Breast epithelium (tissue), 4 donors: Measurements from ENCODE around the gene OSBPL3. TPM values are rescaled to one million over a fixed set of nuclear protein-coding genes. Genes with fewer than 3 reads are reported as not detected.

Experiments
- DNase-seq, 2 donors: peaks; one replicate each; pipeline ENCODE4 v3.0.0-alpha.2; 2019; ENCODE audit warnings: low spot score in 2 of 2
- H3K27ac ChIP-seq, 2 donors: fragments of 200-600 bp; sonication (generic) in 1 of 2; one replicate each; pipeline ENCODE4 v1.5.1; 2016 to 2019; ENCODE audit warnings: mild to moderate bottlenecking in 1 of 2
- H3K27me3 ChIP-seq, 2 donors: fragments of 200-600 bp; sonication (generic) in 1 of 2; one replicate each; pipeline versions ENCODE4 v1.5.1 to v1.6.0; 2017 to 2019; ENCODE audit warnings: control low read depth in 1 of 2, mild to moderate bottlenecking in 1 of 2
- H3K36me3 ChIP-seq: fragments of 200-600 bp; one replicate; pipeline ENCODE4 v1.5.1; 2019
- H3K4me1 ChIP-seq, 2 donors: fragments of 200-600 bp; sonication (generic); one replicate each; pipeline ENCODE4 v1.5.1; 2016 to 2019; ENCODE audit warnings: control low read depth in 1 of 2
- H3K4me3 ChIP-seq, 3 donors: fragments of 200-600 bp; sonication (generic); 1 replicate in 2 of 3; 2 replicates in 1 of 3; pipeline ENCODE4 v1.5.1; 2016 to 2019; ENCODE audit warnings: mild to moderate bottlenecking in 3 of 3, moderate library complexity in 2 of 3
- H3K9me3 ChIP-seq, 2 donors: fragments of 200-600 bp; sonication (generic) in 1 of 2; one replicate each; pipeline ENCODE4 v1.5.1; 2016 to 2019; ENCODE audit warnings: control low read depth in 1 of 2
- POLR2A ChIP-seq: fragments of 450-650 bp; IDR thresholded peaks from one replicate; pipeline ENCODE4 v1.6.1; 2016; ENCODE audit warnings: antibody characterized with exemption, mild to moderate bottlenecking, moderate library complexity
- POLR2AphosphoS5 ChIP-seq, 3 donors: sonication (generic); formaldehyde crosslinking; IDR thresholded peaks; one replicate each; pipeline ENCODE4 v1.6.1; 2017; ENCODE audit warnings: antibody characterized with exemption in 3 of 3
- intact Hi-C: fragments of 100-400 bp; cut with DNase I; formaldehyde crosslinking; loops from one replicate; pipeline ENCODE4 v1.15.1; 2023; ENCODE audit warnings: low total_unique reads
- total RNA-seq, 3 donors: library from RNA; depleted of rRNA; stranded (reverse); fragments of >200 nt; gene quantifications; one replicate each; pipeline ENCODE4 v1.1.0, GENCODE V29; 2016
- TF ChIP-seq, protein P1 (sequence below), 3 donors: fragments of 450-650 bp; IDR thresholded peaks; one replicate each; pipeline ENCODE4 v1.5.1; 2016 to 2017; ENCODE audit warnings: antibody characterized with exemption in 3 of 3, mild to moderate bottlenecking in 3 of 3, moderate library complexity in 3 of 3

OSBPL3 gene
- total RNA-seq, 3 donors from 2014 or later, result 6.4 to 20.5 (median 8.5) TPM

GRCh38 chr7:24834128-24834798 is 145.7 kb downstream of the OSBPL3 start:
- no peaks in the 10 kb centered on the region for H3K36me3 ChIP-seq
- TF ChIP-seq POLR2A (no peak), POLR2AphosphoS5 (IDR thresholded peaks at IDR 0.05) (no peak)
- TF ChIP-seq, protein P1, sequence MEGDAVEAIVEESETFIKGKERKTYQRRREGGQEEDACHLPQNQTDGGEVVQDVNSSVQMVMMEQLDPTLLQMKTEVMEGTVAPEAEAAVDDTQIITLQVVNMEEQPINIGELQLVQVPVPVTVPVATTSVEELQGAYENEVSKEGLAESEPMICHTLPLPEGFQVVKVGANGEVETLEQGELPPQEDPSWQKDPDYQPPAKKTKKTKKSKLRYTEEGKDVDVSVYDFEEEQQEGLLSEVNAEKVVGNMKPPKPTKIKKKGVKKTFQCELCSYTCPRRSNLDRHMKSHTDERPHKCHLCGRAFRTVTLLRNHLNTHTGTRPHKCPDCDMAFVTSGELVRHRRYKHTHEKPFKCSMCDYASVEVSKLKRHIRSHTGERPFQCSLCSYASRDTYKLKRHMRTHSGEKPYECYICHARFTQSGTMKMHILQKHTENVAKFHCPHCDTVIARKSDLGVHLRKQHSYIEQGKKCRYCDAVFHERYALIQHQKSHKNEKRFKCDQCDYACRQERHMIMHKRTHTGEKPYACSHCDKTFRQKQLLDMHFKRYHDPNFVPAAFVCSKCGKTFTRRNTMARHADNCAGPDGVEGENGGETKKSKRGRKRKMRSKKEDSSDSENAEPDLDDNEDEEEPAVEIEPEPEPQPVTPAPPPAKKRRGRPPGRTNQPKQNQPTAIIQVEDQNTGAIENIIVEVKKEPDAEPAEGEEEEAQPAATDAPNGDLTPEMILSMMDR (IDR thresholded peaks at IDR 0.05), result no peak
- H3K27me3 ChIP-seq, result no peaks in the 10 kb centered on the region
- H3K9me3 ChIP-seq, result no peaks in the 10 kb centered on the region
- peak overlapping the region in 1 of 2 donors; percentile 29 for H3K27ac ChIP-seq
- H3K4me1 ChIP-seq, result no peaks in the 10 kb centered on the region
- no peak overlapping the region for H3K4me3 ChIP-seq
- intact Hi-C loops, result no loop called here
- no peak for DNase-seq

DNA sequence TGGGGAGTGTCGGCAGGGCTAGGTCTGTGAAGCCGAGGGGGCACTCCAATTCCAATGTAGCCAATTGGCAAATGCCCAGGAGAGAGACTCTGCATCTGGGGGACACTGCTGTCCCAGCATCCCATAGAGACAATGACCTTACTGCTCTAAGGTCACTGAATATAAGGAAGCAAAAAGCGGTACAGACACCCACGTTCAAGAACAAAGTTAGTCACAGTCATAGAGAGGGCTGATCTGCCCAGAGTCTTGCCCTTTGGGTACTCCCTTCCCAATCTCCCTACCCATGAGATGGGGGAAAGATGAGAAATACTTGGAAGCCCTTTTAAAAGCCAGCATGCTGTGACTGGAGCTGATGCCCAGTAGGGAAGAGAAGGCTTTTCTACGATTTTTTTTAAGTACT is 146.4 kb downstream of the OSBPL3 start:
- no peaks in the 10 kb centered on the region for H3K4me1 ChIP-seq
- no peak overlapping the region for H3K4me3 ChIP-seq
- TF ChIP-seq POLR2AphosphoS5 (IDR thresholded peaks at IDR 0.05) (no peak), POLR2A (no peak)
- TF ChIP-seq, protein P1 (IDR thresholded peaks at IDR 0.05), result no peak
- no peak for DNase-seq
- no peaks in the 10 kb centered on the region for H3K9me3 ChIP-seq
- no peak overlapping the region for H3K27ac ChIP-seq
- intact Hi-C loops, result no loop called here
- H3K27me3 ChIP-seq, result no peaks in the 10 kb centered on the region
- no peaks in the 10 kb centered on the region for H3K36me3 ChIP-seq

GRCh38 chr7:24831240-24831639 is 148.7 kb downstream of the OSBPL3 start:
- Histone ChIP-seq H3K9me3 (no peaks in the 10 kb centered on the region), H3K27me3 (no peaks in the 10 kb centered on the region), H3K27ac (no peak overlapping the region), H3K4me1 (no peaks in the 10 kb centered on the region), H3K4me3 (no peak overlapping the region), H3K36me3 (no peaks in the 10 kb centered on the region)
- TF ChIP-seq POLR2A (no peak), POLR2AphosphoS5 (IDR thresholded peaks at IDR 0.05) (no peak)
- TF ChIP-seq, protein P1 (IDR thresholded peaks at IDR 0.05), result no peak
- DNase-seq, result no peak
- intact Hi-C loops, result no loop called here

DNA sequence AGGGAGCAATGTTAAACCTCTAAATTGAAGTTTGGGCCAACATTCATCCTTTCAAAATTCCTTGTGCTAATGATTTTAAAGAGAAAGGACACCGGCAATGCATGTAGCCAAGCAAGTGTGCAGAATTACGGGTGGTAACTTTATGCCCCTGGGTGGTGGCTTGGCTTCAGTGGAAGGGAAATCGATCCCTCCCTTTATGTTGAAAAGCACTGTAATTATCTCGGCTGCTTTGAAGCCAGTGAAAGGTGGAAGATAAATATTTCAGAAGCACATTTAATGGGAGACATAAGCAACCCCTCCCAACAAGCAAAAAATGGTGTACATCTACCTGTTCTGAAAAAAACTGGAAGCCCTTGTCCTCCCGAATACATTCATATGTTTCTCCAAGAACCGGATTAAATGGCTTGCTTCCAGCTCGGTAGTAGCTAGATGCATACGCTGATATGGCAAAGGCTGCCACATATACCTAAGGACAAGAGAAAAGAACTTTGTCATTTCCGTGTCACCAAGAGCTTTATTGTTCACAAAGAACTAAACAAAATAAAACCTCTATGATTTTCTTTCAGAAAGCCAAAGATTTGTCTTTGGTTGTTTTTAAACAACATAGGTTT is 149.4 kb downstream of the OSBPL3 start:
- H3K36me3 ChIP-seq, result no peaks in the 10 kb centered on the region
- intact Hi-C loops, result no loop called here
- H3K27ac ChIP-seq, result no peak overlapping the region
- DNase-seq, result no peak
- H3K4me1 ChIP-seq, result peaks cover 0 to 5% of the 10 kb centered on the region in 2 donors
- no peaks in the 10 kb centered on the region for H3K9me3 ChIP-seq
- no peak overlapping the region for H3K4me3 ChIP-seq
- TF ChIP-seq POLR2A (no peak), POLR2AphosphoS5 (IDR thresholded peaks at IDR 0.05) (no peak)
- TF ChIP-seq, protein P1 (IDR thresholded peaks at IDR 0.05), result no peak
- H3K27me3 ChIP-seq, result no peaks in the 10 kb centered on the region

DNA sequence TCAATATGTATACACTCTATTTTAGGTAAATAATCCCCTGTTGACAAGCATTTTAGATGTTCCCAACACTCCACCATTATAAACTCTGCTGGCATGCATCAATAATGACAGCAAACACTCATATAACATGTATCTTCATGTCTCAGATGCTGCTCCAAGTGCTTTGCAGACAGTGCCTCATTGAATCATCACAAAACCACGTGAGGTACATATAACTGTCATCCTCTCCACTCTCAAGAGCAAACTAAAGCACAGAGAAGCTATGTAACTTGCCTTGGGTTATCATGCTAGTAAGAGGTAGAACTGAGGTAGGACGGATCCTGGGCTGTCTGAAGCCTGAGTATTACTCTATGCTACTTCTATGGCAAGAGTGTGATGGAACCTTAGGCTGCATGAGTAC is 150.2 kb downstream of the OSBPL3 start:
- Histone ChIP-seq H3K9me3 (no peaks in the 10 kb centered on the region), H3K27me3 (no peaks in the 10 kb centered on the region), H3K36me3 (no peaks in the 10 kb centered on the region), H3K27ac (no peak overlapping the region), H3K4me3 (no peak overlapping the region), H3K4me1 (peaks cover 0 to 9% of the 10 kb centered on the region in 2 donors)
- intact Hi-C loops, result no loop called here
- DNase-seq, result no peak
- TF ChIP-seq, protein P1 (IDR thresholded peaks at IDR 0.05), result no peak
- TF ChIP-seq POLR2AphosphoS5 (IDR thresholded peaks at IDR 0.05), result no peak
- TF ChIP-seq POLR2A, result no peak
